ENCODE data around the gene SMG9. TPM values are rescaled to one million over a fixed set of nuclear protein-coding genes. Genes with fewer than 3 reads are reported as not detected.

Gene SMG9
- total and polyA plus RNA-seq, 2 donors (not counting 1 experiment from before 2014, with no cell fraction given): 6.0 to 6.1 TPM

DNA sequence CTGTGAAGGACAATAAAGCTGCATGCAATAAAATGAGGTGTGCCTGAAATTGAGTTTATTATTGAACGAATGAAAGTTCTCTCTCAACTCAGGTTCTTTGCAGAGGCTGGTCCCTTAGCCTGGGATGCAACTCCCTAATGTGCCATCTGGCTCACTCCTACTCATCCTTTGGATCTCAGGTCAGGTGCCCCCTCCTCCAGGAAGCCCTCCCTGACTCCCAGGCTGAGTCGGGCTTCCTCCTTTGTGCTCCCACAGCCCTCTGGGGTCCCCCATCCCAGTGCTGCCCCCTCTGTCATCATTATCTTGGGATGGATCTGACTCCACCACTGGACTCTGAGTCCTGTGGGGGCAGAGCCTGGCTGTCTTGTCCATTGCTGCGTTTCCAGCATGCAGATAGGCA lies 41.6 kb downstream of the SMG9 start:
- H3K9me3 ChIP-seq (ENCODE audit: control insufficient read depth, insufficient read depth, low read depth, low read length): no peaks in the 10 kb centered on the region
- H3K27me3 ChIP-seq (ENCODE audit: control insufficient read depth, insufficient read depth, low read length): no peaks in the 10 kb centered on the region
- H3K36me3 ChIP-seq (ENCODE audit: control insufficient read depth, insufficient read depth, low read length): no peaks in the 10 kb centered on the region
- H2AFZ ChIP-seq (ENCODE audit: low read length): no peak overlapping the region
- no peaks in the 10 kb centered on the region for H3K79me2 ChIP-seq (ENCODE audit: control insufficient read depth, insufficient read depth, low read length)
- H3K9ac ChIP-seq (ENCODE audit: insufficient read depth, low read length): no peak overlapping the region
- TF ChIP-seq EZH2 (IDR thresholded peaks at IDR 0.05; ENCODE audit: low read length, missing control alignments) (no peak), CTCF (conservative IDR thresholded peaks at IDR 0.05 in 1 of 2, IDR thresholded peaks at IDR 0.05 in 1 of 2; ENCODE audit: low read depth in 1 of 2, low read length in 2 of 2) (no peak)
- DNase-seq (ENCODE audit: low read depth in 2 of 2): no peak
- H3K4me1 ChIP-seq (ENCODE audit: control insufficient read depth, extremely low read depth, insufficient read depth, low read length): no peaks in the 10 kb centered on the region
- no peak overlapping the region for H3K27ac ChIP-seq (ENCODE audit: insufficient read depth, low read length)
- H3K4me3 ChIP-seq (replicated peaks in 1 of 4; ENCODE audit: control extremely low read depth in 1 of 4, insufficient read depth in 1 of 4, low read depth in 3 of 4, low read length in 4 of 4): no peak overlapping the region
- H4K20me1 ChIP-seq (ENCODE audit: control insufficient read depth, extremely low read depth, insufficient read depth, low read length): no peaks in the 10 kb centered on the region
- H3K4me2 ChIP-seq (ENCODE audit: extremely low read depth, insufficient read depth, low read length): no peak overlapping the region

DNA sequence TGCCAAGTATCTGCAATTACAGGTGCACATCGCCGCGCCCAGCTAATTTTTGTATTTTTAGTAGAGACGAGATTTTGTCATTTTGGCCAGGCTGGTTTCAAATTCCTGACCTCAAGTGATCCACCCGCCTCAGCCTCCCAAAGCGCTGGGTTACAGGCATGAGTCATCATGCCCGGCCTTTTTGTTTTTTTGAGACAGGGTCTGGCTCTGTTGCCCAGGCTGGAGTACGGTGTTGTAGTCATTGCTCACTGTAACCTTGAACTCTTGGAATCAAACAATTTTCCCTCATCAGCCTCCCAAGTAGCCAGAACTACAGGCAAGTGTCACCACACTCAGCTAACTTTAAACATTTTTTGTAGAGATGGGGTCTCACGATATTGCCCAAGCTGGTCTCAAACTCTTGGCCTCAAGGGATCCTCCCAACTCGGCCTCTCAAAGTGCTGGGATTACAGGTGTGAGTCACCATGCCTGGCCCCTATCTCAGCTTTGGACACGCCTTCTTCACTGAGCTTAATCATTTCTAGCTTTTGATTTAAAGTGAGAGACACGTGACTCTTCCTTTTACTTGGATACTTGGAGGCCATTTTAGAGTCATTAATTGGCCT lies 42.9 kb downstream of the SMG9 start:
- no peak overlapping the region for H3K4me2 ChIP-seq (ENCODE audit: extremely low read depth, insufficient read depth, low read length)
- H3K9ac ChIP-seq (ENCODE audit: insufficient read depth, low read length): no peak overlapping the region
- H3K4me1 ChIP-seq (ENCODE audit: control insufficient read depth, extremely low read depth, insufficient read depth, low read length): no peaks in the 10 kb centered on the region
- H2AFZ ChIP-seq (ENCODE audit: low read length): no peak overlapping the region
- no peaks in the 10 kb centered on the region for H3K36me3 ChIP-seq (ENCODE audit: control insufficient read depth, insufficient read depth, low read length)
- H3K27ac ChIP-seq (ENCODE audit: insufficient read depth, low read length): no peak overlapping the region
- TF ChIP-seq EZH2 (IDR thresholded peaks at IDR 0.05; ENCODE audit: low read length, missing control alignments): no peak
- no peak for TF ChIP-seq CTCF (conservative IDR thresholded peaks at IDR 0.05 in 1 of 2, IDR thresholded peaks at IDR 0.05 in 1 of 2; ENCODE audit: low read depth in 1 of 2, low read length in 2 of 2)
- H3K4me3 ChIP-seq (replicated peaks in 1 of 4; ENCODE audit: control extremely low read depth in 1 of 4, insufficient read depth in 1 of 4, low read depth in 3 of 4, low read length in 4 of 4): no peak overlapping the region
- H3K9me3 ChIP-seq (ENCODE audit: control insufficient read depth, insufficient read depth, low read depth, low read length): no peaks in the 10 kb centered on the region
- no peaks in the 10 kb centered on the region for H4K20me1 ChIP-seq (ENCODE audit: control insufficient read depth, extremely low read depth, insufficient read depth, low read length)
- DNase-seq (ENCODE audit: low read depth in 2 of 2): no peak
- H3K27me3 ChIP-seq (ENCODE audit: control insufficient read depth, insufficient read depth, low read length): no peaks in the 10 kb centered on the region
- H3K79me2 ChIP-seq (ENCODE audit: control insufficient read depth, insufficient read depth, low read length): no peaks in the 10 kb centered on the region

GRCh38 chr19:43708716-43709115 lies 46.0 kb downstream of the SMG9 start:
- H3K4me1 ChIP-seq (ENCODE audit: control insufficient read depth, extremely low read depth, insufficient read depth, low read length): no peaks in the 10 kb centered on the region
- H3K4me3 ChIP-seq (replicated peaks in 1 of 4; ENCODE audit: control extremely low read depth in 1 of 4, insufficient read depth in 1 of 4, low read depth in 3 of 4, low read length in 4 of 4): no peak overlapping the region
- DNase-seq (ENCODE audit: low read depth in 2 of 2): no peak
- H3K36me3 ChIP-seq (ENCODE audit: control insufficient read depth, insufficient read depth, low read length): no peaks in the 10 kb centered on the region
- TF ChIP-seq EZH2 (IDR thresholded peaks at IDR 0.05; ENCODE audit: low read length, missing control alignments) (no peak), CTCF (conservative IDR thresholded peaks at IDR 0.05 in 1 of 2, IDR thresholded peaks at IDR 0.05 in 1 of 2; ENCODE audit: low read depth in 1 of 2, low read length in 2 of 2) (no peak)
- H3K9ac ChIP-seq (ENCODE audit: insufficient read depth, low read length): no peak overlapping the region
- H3K4me2 ChIP-seq (ENCODE audit: extremely low read depth, insufficient read depth, low read length): no peak overlapping the region
- H3K27me3 ChIP-seq (ENCODE audit: control insufficient read depth, insufficient read depth, low read length): no peaks in the 10 kb centered on the region
- no peaks in the 10 kb centered on the region for H4K20me1 ChIP-seq (ENCODE audit: control insufficient read depth, extremely low read depth, insufficient read depth, low read length)
- H2AFZ ChIP-seq (ENCODE audit: low read length): no peak overlapping the region
- H3K9me3 ChIP-seq (ENCODE audit: control insufficient read depth, insufficient read depth, low read depth, low read length): no peaks in the 10 kb centered on the region
- no peaks in the 10 kb centered on the region for H3K79me2 ChIP-seq (ENCODE audit: control insufficient read depth, insufficient read depth, low read length)
- H3K27ac ChIP-seq (ENCODE audit: insufficient read depth, low read length): no peak overlapping the region

All from fibroblast of lung (primary cell).